Trophoblast cell (in vitro differentiated cells and primary cell): Measurements from ENCODE around the gene ABCC3. TPM values are rescaled to one million over a fixed set of nuclear protein-coding genes. Genes with fewer than 3 reads are reported as not detected.

Source experiments
- DNase-seq, 2 donors: peaks; one replicate each; pipeline ENCODE4 v3.0.0-alpha.2; 2016
- H2AFZ ChIP-seq: 2 replicates; pipeline ENCODE4 v1.6.1; 2013; ENCODE audit warnings: low read length, moderate library complexity, mild to moderate bottlenecking; ENCODE audit not compliant: insufficient read depth, poor library complexity
- H2AK5ac ChIP-seq: 2 replicates; pipeline ENCODE4 v1.6.1; 2013; ENCODE audit warnings: mild to moderate bottlenecking, low read length
- H2BK120ac ChIP-seq: 2 replicates; pipeline ENCODE4 v1.6.1; 2013; ENCODE audit warnings: low read length, mild to moderate bottlenecking, moderate library complexity; ENCODE audit not compliant: insufficient read depth, poor library complexity
- H2BK12ac ChIP-seq: 2 replicates; pipeline ENCODE4 v1.6.1; 2013; ENCODE audit warnings: mild to moderate bottlenecking, low read length, moderate library complexity
- H2BK5ac ChIP-seq: 2 replicates; pipeline ENCODE4 v1.6.1; 2013; ENCODE audit warnings: low read length, low read depth, moderate library complexity, mild to moderate bottlenecking; ENCODE audit not compliant: poor library complexity
- H3K14ac ChIP-seq: 2 replicates; pipeline ENCODE4 v1.6.1; 2013; ENCODE audit warnings: mild to moderate bottlenecking, low read length
- H3K18ac ChIP-seq: 2 replicates; pipeline ENCODE4 v1.6.1; 2013; ENCODE audit warnings: mild to moderate bottlenecking, low read length
- H3K23ac ChIP-seq: 2 replicates; pipeline ENCODE4 v1.6.1; 2013; ENCODE audit warnings: low read length
- H3K27ac ChIP-seq: 2 replicates; pipeline ENCODE4 v1.5.1; 2013; ENCODE audit warnings: low read depth, mild to moderate bottlenecking, inconsistent platforms, low read length, moderate library complexity
- H3K27me3 ChIP-seq: 2 replicates; pipeline ENCODE4 v1.6.1; 2013; ENCODE audit warnings: inconsistent platforms, mild to moderate bottlenecking, low read length, moderate library complexity; ENCODE audit not compliant: insufficient read depth
- H3K36me3 ChIP-seq, 2 experiments: 1 replicate in 1 of 2; 2 replicates in 1 of 2; pipeline ENCODE4 v1.6.1; 2013; ENCODE audit warnings: low read length in 2 of 2, mild to moderate bottlenecking in 2 of 2, moderate library complexity in 1 of 2; ENCODE audit not compliant: insufficient read depth in 2 of 2, control insufficient read depth in 1 of 2
- H3K4ac ChIP-seq: 2 replicates; pipeline ENCODE4 v1.6.1; 2013; ENCODE audit warnings: low read depth, mild to moderate bottlenecking, low read length, moderate library complexity
- H3K4me1 ChIP-seq, 2 experiments: 1 replicate in 1 of 2; 2 replicates in 1 of 2; pipeline ENCODE4 v1.6.1; 2013; ENCODE audit warnings: low read length in 2 of 2, mild to moderate bottlenecking in 2 of 2, moderate library complexity in 1 of 2; ENCODE audit not compliant: insufficient read depth in 2 of 2, control insufficient read depth in 1 of 2
- H3K4me2 ChIP-seq: 2 replicates; pipeline ENCODE4 v1.6.1; 2013; ENCODE audit warnings: inconsistent platforms, mild to moderate bottlenecking, low read length, moderate library complexity
- H3K4me3 ChIP-seq: 2 replicates; pipeline ENCODE4 v1.5.1; 2013; ENCODE audit warnings: mild to moderate bottlenecking, low read depth, low read length, inconsistent platforms
- H3K79me1 ChIP-seq: one replicate; pipeline ENCODE4 v1.6.1; 2013; ENCODE audit warnings: low read length
- H3K79me2 ChIP-seq: 2 replicates; pipeline ENCODE4 v1.6.1; 2013; ENCODE audit warnings: low read length, mild to moderate bottlenecking; ENCODE audit not compliant: control insufficient read depth, insufficient read depth, poor library complexity
- H3K9ac ChIP-seq: 2 replicates; pipeline ENCODE4 v1.6.1; 2013; ENCODE audit warnings: mild to moderate bottlenecking, low read length
- H3K9me3 ChIP-seq: 2 replicates; pipeline ENCODE4 v1.6.1; 2013; ENCODE audit warnings: low read depth, mild to moderate bottlenecking, control low read depth, inconsistent platforms, low read length; ENCODE audit not compliant: insufficient read depth
- H4K12ac ChIP-seq: 2 replicates; pipeline ENCODE4 v1.6.1; 2013; ENCODE audit warnings: low read depth, mild to moderate bottlenecking, low read length, moderate library complexity
- H4K8ac ChIP-seq: 2 replicates; pipeline ENCODE4 v1.6.1; 2013; ENCODE audit warnings: low read depth, mild to moderate bottlenecking, low read length, moderate library complexity
- H4K91ac ChIP-seq: one replicate; pipeline ENCODE4 v1.6.1; 2013; ENCODE audit warnings: low read depth, mild to moderate bottlenecking, low read length, moderate library complexity
- WGBS: extraction: QIAGEN DNeasy Blood & Tissue Kit; methylation state at CpG from one replicate; pipeline ENCODE4 v1.1.7; 2013; ENCODE audit warnings: missing lambda C conversion rate; ENCODE audit not compliant: insufficient read length, insufficient coverage; ENCODE audit errors: extremely low coverage; 5-methylcytosine and 5-hydroxymethylcytosine counted together
- polyA plus RNA-seq: library from polyadenylated mRNA; stranded (reverse); fragments of 200-250 nt; gene quantifications from 2 replicates; pipeline ENCODE4 v1.2.3, GENCODE V29; 2013

The ABCC3 gene
- 0.04 and 0.07 TPM in 2 replicates for polyA plus RNA-seq

GRCh38 chr17:50634224-50634914 lies at the start of gene ABCC3:
Gene ABCC3 (plus strand): TSS chr17:50634881. CDS start chr17:50634937, 56 bp downstream.
- H3K79me2 ChIP-seq, result no peaks in the 10 kb centered on the region
- H3K27ac ChIP-seq, result no peak within 1 kb of the TSS
- WGBS, result no CpG with 5 or more reads among the region's 48 CpGs
- no peak within 1 kb of the TSS for H3K9ac ChIP-seq
- H4K8ac ChIP-seq, result no peak within 1 kb of the TSS
- no peaks in the 10 kb centered on the region for H3K36me3 ChIP-seq
- no peak within 1 kb of the TSS for H4K91ac ChIP-seq
- peaks cover 33% of the 10 kb centered on the region for H3K27me3 ChIP-seq
- H3K9me3 ChIP-seq, result no peaks in the 10 kb centered on the region
- H4K12ac ChIP-seq, result no peak within 1 kb of the TSS
- peaks cover 9 to 17% of the 10 kb centered on the region in 2 experiments for H3K4me1 ChIP-seq
- H3K79me1 ChIP-seq, result peaks cover 1% of the 10 kb centered on the region
- no peak within 1 kb of the TSS for H2BK120ac ChIP-seq
- no peak within 1 kb of the TSS for H3K4ac ChIP-seq
- no peak within 1 kb of the TSS for H3K18ac ChIP-seq
- H3K14ac ChIP-seq, result no peak within 1 kb of the TSS
- no peak within 1 kb of the TSS for H2AFZ ChIP-seq
- no peak within 1 kb of the TSS for H2AK5ac ChIP-seq
- no peak within 1 kb of the TSS for H3K4me3 ChIP-seq
- peak in 1 of 2 donors; percentile 23 for DNase-seq
- no peak within 1 kb of the TSS for H3K23ac ChIP-seq
- H2BK5ac ChIP-seq, result no peak within 1 kb of the TSS
- peak within 1 kb of the TSS; percentile 50 for H3K4me2 ChIP-seq
- no peak within 1 kb of the TSS for H2BK12ac ChIP-seq

GRCh38 chr17:50585346-50585745 lies 49.3 kb upstream of the ABCC3 start:
- no peak overlapping the region for H2AK5ac ChIP-seq
- no peak overlapping the region for H2BK12ac ChIP-seq
- no peak overlapping the region for H2BK120ac ChIP-seq
- H3K23ac ChIP-seq, result no peak overlapping the region
- no peak overlapping the region for H3K9ac ChIP-seq
- no peak overlapping the region for H3K4me3 ChIP-seq
- no peak overlapping the region for H3K14ac ChIP-seq
- no peaks in the 10 kb centered on the region for H3K4me1 ChIP-seq
- no peak overlapping the region for H2BK5ac ChIP-seq
- H3K79me2 ChIP-seq, result no peaks in the 10 kb centered on the region
- no peak for DNase-seq
- no peaks in the 10 kb centered on the region for H3K9me3 ChIP-seq
- H3K4me2 ChIP-seq, result no peak overlapping the region
- WGBS, result no CpG with 5 or more reads among the region's 4 CpGs
- no peak overlapping the region for H4K8ac ChIP-seq
- H3K36me3 ChIP-seq, result no peaks in the 10 kb centered on the region
- H3K27me3 ChIP-seq, result no peaks in the 10 kb centered on the region
- no peak overlapping the region for H4K12ac ChIP-seq
- no peaks in the 10 kb centered on the region for H3K79me1 ChIP-seq
- no peak overlapping the region for H3K27ac ChIP-seq
- H3K4ac ChIP-seq, result no peak overlapping the region
- H3K18ac ChIP-seq, result no peak overlapping the region
- H2AFZ ChIP-seq, result no peak overlapping the region
- H4K91ac ChIP-seq, result no peak overlapping the region

GRCh38 chr17:50585891-50586290 lies 48.8 kb upstream of the ABCC3 start:
- Histone ChIP-seq H3K27ac (no peak overlapping the region), H3K79me1 (no peaks in the 10 kb centered on the region), H4K12ac (no peak overlapping the region), H3K79me2 (no peaks in the 10 kb centered on the region), H4K91ac (no peak overlapping the region), H3K18ac (no peak overlapping the region), H3K9ac (no peak overlapping the region), H3K4ac (no peak overlapping the region), H3K14ac (no peak overlapping the region), H4K8ac (no peak overlapping the region), H2AFZ (no peak overlapping the region), H3K4me1 (no peaks in the 10 kb centered on the region), H2AK5ac (no peak overlapping the region), H3K4me2 (no peak overlapping the region), H2BK120ac (no peak overlapping the region), H3K9me3 (no peaks in the 10 kb centered on the region), H3K4me3 (no peak overlapping the region), H3K23ac (no peak overlapping the region), H3K36me3 (no peaks in the 10 kb centered on the region), H2BK12ac (no peak overlapping the region), H3K27me3 (no peaks in the 10 kb centered on the region), H2BK5ac (no peak overlapping the region)
- WGBS, result no CpG with 5 or more reads among the region's 8 CpGs
- no peak for DNase-seq

- no peaks in the 10 kb centered on the region for H3K36me3 ChIP-seq
- no peak overlapping the region for H2AK5ac ChIP-seq
- H3K4me3 ChIP-seq, result no peak overlapping the region
- H3K79me1 ChIP-seq, result no peaks in the 10 kb centered on the region
- no peaks in the 10 kb centered on the region for H3K27me3 ChIP-seq
- H4K91ac ChIP-seq, result no peak overlapping the region
- H4K8ac ChIP-seq, result no peak overlapping the region
- no peak overlapping the region for H2BK12ac ChIP-seq
- no peak overlapping the region for H2BK120ac ChIP-seq
- no CpG with 5 or more reads among the region's 9 CpGs for WGBS
- no peak overlapping the region for H3K9ac ChIP-seq
- H3K79me2 ChIP-seq, result no peaks in the 10 kb centered on the region
- no peak overlapping the region for H2BK5ac ChIP-seq
- no peak overlapping the region for H3K14ac ChIP-seq
- no peak overlapping the region for H3K18ac ChIP-seq
- no peak overlapping the region for H4K12ac ChIP-seq
- no peak overlapping the region for H3K4me2 ChIP-seq
- H3K4ac ChIP-seq, result no peak overlapping the region
- DNase-seq, result no peak
- no peak overlapping the region for H3K23ac ChIP-seq
- no peaks in the 10 kb centered on the region for H3K4me1 ChIP-seq
- H2AFZ ChIP-seq, result no peak overlapping the region
- no peaks in the 10 kb centered on the region for H3K9me3 ChIP-seq
- H3K27ac ChIP-seq, result no peak overlapping the region
These were observed 48.0 kb upstream of the ABCC3 start for GRCh38 chr17:50586421-50587247.
